ENCODE data around the gene SCG3. TPM values are rescaled to one million over a fixed set of nuclear protein-coding genes. Genes with fewer than 3 reads are reported as not detected.
A peak's percentile ranks its signal among the peaks of the same experiment; 100 is the strongest.

Gene SCG3
- total RNA-seq, 2 donors from 2014 or later, result not detected

DNA sequence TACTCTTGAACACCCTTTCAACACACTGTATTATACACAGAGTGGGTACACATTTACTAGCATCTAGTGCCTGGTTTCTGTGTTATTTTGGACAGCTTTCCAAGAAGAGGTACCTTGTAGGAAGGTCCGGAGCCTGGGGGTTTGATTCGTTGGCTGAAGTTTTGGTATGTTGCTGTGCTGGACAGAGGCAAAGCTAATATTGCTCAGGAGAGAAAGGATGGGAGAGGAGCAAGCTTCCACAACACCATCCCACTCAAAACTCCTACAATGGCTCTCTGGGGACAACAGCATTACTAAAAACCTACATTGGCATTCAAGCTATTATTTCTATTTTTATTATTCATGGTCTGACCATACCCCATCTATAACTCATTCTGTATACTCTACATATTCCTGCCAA, 57.2 kb downstream of the SCG3 start:
- Histone ChIP-seq H3K4me3 (no peak overlapping the region), H3K9me3 (no peaks in the 10 kb centered on the region), H3K36me3 (no peaks in the 10 kb centered on the region), H3K4me1 (ENCODE audit: control insufficient read depth in 1 of 2, low read depth in 2 of 2) (peaks cover 7% of the 10 kb centered on the region in 2 donors), H3K27ac (peak overlapping the region; percentile 60 to 74), H3K27me3 (replicated peaks; ENCODE audit: insufficient read depth) (no peaks in the 10 kb centered on the region)
- TF ChIP-seq, protein P1, sequence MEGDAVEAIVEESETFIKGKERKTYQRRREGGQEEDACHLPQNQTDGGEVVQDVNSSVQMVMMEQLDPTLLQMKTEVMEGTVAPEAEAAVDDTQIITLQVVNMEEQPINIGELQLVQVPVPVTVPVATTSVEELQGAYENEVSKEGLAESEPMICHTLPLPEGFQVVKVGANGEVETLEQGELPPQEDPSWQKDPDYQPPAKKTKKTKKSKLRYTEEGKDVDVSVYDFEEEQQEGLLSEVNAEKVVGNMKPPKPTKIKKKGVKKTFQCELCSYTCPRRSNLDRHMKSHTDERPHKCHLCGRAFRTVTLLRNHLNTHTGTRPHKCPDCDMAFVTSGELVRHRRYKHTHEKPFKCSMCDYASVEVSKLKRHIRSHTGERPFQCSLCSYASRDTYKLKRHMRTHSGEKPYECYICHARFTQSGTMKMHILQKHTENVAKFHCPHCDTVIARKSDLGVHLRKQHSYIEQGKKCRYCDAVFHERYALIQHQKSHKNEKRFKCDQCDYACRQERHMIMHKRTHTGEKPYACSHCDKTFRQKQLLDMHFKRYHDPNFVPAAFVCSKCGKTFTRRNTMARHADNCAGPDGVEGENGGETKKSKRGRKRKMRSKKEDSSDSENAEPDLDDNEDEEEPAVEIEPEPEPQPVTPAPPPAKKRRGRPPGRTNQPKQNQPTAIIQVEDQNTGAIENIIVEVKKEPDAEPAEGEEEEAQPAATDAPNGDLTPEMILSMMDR (IDR thresholded peaks at IDR 0.05), result no peak
- DNase-seq (ENCODE audit: low spot score), result no peak
- ATAC-seq (ENCODE audit: insufficient number of reproducible peaks, low FRiP score, low read depth), result no peak

DNA sequence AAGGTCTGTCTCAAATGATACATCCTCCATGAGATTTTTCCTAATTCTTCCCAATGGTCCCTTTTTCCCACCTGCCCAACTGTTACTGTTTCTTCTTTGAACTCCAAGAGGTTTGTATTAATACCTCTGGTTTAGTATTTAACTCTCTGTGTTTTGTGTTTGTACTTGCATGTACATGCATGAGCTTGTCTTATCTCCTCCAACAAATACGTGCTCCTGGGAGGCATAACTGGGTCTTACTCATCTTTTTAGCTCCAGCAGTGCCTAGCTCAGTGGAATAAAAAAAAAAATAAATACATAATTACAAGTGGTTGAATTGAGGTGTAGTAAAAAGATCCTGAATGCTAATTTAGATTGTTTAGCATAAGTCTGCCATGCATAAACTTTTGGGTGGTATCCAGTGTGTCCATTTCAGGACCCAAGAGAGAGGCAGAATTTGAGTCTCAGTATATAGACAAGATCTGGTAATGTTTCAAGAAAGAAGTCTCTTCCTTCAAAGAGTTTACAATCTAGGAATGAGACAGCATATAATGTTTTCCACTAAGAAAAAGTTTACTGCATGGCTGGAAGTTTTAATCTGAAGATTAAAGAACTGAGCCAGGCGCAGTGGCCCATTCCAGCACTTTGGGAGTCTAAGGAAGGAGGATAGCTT, 57.9 kb downstream of the SCG3 start:
- Histone ChIP-seq H3K36me3 (no peaks in the 10 kb centered on the region), H3K4me3 (no peak overlapping the region), H3K4me1 (ENCODE audit: control insufficient read depth in 1 of 2, low read depth in 2 of 2) (peaks cover 7% of the 10 kb centered on the region in 2 donors), H3K27me3 (replicated peaks; ENCODE audit: insufficient read depth) (no peaks in the 10 kb centered on the region), H3K9me3 (no peaks in the 10 kb centered on the region), H3K27ac (no peak overlapping the region)
- ATAC-seq (ENCODE audit: insufficient number of reproducible peaks, low FRiP score, low read depth), result no peak
- DNase-seq (ENCODE audit: low spot score), result no peak
- TF ChIP-seq, protein P1 (IDR thresholded peaks at IDR 0.05), result no peak

DNA sequence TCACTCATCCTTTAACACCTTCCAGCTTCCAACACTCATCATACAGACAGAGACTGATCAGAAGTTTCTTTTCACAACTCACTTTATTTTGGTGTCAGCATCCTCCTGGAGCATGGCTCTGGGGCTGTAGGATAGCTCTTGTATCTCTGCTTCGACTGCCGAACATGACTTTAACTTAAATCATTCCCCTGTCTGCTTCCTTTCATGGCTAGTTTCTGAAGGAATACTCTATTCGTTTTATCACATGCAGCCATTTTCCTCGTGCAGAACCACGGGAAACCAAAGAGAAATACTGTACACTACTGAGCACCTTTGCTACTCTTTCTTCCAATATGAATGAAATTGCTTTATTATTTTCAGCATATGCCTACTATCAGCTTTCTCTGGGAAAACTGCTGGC, 68.0 kb downstream of the SCG3 start:
- no peaks in the 10 kb centered on the region for H3K9me3 ChIP-seq

DNA sequence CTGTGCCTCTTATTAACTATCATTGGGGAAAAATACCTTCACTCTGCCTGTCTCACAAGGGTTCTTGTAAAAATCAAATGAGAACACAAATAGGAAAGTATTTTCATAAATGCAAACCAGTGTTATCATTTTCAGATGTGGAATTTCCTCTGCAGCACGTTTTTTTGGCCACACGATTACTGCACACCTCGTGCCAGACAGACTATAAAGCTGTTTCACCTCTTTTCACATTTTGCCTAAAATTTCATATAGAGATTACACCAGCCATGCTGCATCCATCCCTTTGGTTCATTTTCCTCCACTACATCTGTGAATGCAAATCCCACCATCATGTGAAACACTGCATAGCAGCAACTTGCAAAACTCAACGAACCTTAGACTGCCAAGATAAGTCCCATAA, 68.9 kb downstream of the SCG3 start:
- DNase-seq (ENCODE audit: low spot score) (no peak), ATAC-seq (ENCODE audit: insufficient number of reproducible peaks, low FRiP score, low read depth) (no peak)
- H3K4me1 ChIP-seq (ENCODE audit: control insufficient read depth in 1 of 2, low read depth in 2 of 2), result peaks cover 7 to 15% of the 10 kb centered on the region in 2 donors
- no peaks in the 10 kb centered on the region for H3K36me3 ChIP-seq
- TF ChIP-seq, protein P1 (IDR thresholded peaks at IDR 0.05), result no peak
- no peak overlapping the region for H3K27ac ChIP-seq
- no peaks in the 10 kb centered on the region for H3K27me3 ChIP-seq (replicated peaks; ENCODE audit: insufficient read depth)
- H3K4me3 ChIP-seq, result no peak overlapping the region
- H3K9me3 ChIP-seq, result no peaks in the 10 kb centered on the region

More for the DNA sequence above, 68.0 kb downstream of the SCG3 start:
- peaks cover 7 to 15% of the 10 kb centered on the region in 2 donors for H3K4me1 ChIP-seq (ENCODE audit: control insufficient read depth in 1 of 2, low read depth in 2 of 2)
- DNase-seq (ENCODE audit: low spot score) (no peak), ATAC-seq (ENCODE audit: insufficient number of reproducible peaks, low FRiP score, low read depth) (no peak)
- H3K27ac ChIP-seq, result no peak overlapping the region
- H3K36me3 ChIP-seq, result no peaks in the 10 kb centered on the region
- no peaks in the 10 kb centered on the region for H3K27me3 ChIP-seq (replicated peaks; ENCODE audit: insufficient read depth)
- TF ChIP-seq, protein P1 (IDR thresholded peaks at IDR 0.05), result no peak
- H3K4me3 ChIP-seq, result no peak overlapping the region

DNA sequence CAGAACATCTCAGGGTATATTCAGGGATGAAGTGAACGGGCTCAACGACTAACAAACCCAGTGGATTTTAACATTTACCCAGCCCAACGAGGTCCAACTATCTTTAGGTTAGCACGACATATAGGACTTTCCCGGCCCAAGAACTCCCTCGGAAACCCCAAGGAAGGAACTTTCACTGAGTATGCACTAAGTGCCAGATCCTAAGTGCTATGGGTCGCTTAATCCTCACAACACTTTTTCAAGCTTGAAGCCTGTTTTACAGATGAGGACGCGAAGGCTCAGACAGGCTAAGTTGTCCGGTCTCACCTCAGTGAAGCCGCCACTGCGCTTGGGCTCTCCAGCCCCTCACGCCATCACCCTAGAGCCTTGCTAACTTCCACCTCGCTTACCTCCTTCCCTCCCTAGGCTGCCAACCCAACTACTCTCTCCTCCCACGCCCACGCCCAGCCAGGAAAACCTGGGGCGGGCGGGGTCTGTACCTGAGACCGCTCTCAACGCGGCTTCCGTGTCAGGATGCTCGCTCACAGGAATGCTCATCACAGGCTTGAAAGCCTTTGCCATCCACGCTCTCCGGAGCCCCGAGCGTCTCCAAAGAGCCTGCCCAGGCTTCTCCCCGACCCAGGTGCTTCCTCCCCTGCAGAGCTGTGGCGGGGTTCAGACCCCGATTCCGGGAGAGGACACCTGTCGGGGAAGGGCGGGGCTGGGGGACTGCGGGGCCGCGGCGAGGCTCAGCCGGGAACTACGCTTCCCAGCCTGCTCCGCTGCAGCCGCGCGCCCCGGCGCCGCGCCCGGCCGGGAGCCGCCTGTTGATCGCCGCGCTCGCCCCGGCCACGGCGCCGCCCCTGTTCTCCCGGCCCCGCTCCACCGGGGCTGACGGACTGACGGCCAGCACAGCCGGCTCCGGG, 69.7 kb downstream of the SCG3 start, which contains the start of gene TMOD2:
Gene TMOD2 (plus strand): TSS at position 806 of the 905 bp plus-strand sequence. CDS start 14,845 bp downstream, outside the sequence.
- peak within 1 kb of the TSS in 1 of 2 donors; percentile 47 for H3K27ac ChIP-seq
- DNase-seq (ENCODE audit: low spot score) (no peak), ATAC-seq (ENCODE audit: insufficient number of reproducible peaks, low FRiP score, low read depth) (no peak)
- no peaks in the 10 kb centered on the region for H3K27me3 ChIP-seq (replicated peaks; ENCODE audit: insufficient read depth)
- H3K36me3 ChIP-seq, result no peaks in the 10 kb centered on the region
- TF ChIP-seq, protein P1 (IDR thresholded peaks at IDR 0.05), result no peak
- peaks cover 7 to 15% of the 10 kb centered on the region in 2 donors for H3K4me1 ChIP-seq (ENCODE audit: control insufficient read depth in 1 of 2, low read depth in 2 of 2)
- peak within 1 kb of the TSS; percentile 82 for H3K4me3 ChIP-seq
- H3K9me3 ChIP-seq, result no peaks in the 10 kb centered on the region
